ENCODE results near the gene CACNA1S.
A peak's percentile ranks its signal among the peaks of the same experiment; 100 is the strongest.

Gene CACNA1S

GRCh38 chr1:201114245-201115131 lies 2.3 kb upstream of the CACNA1S start:
- peak; percentile 94 for DNase-seq

DNA sequence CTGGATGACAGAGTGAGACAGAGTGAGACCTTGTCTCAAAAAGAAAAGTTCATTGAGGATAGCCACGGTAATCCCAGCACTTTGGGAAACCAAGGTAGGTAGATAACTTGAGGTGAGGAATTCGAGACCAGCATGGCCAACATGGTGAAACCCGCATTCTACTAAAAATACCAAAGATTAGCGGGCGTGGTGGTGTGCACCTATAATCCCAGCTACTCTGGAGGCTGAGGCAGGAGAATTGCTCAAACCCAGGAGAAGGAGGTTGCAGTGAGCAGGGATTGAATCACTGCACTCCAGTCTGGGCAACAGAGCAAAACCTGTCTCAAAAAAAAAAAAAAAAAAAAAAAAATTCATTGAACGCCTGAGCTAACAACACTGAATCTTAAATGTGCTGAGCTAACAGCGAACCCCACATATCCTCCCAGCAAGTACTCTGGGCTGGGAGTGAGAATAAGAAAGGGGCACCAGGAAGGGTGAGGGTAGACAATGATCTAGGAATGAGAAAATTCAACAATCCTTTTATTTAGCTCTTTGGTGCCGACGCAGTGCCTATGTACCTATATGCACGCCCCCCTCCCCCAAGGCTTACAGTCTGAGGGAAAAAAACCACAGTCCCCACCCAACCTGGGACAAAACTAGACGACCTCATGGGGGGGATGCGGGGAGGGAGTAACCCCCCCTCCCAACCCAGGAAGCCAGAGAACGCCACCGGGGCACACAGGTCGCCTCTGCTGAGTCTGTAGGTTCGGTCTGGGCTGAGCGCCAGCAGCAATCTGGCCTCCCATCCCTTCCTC lies 1.4 kb upstream of the CACNA1S start:
- no peak for DNase-seq

- no peak for DNase-seq
Measured at GRCh38 chr1:201112926-201113325, 700 bp upstream of the CACNA1S start.

- no peak for DNase-seq
Measured at GRCh38 chr1:201111672-201112071, 554 bp downstream of the CACNA1S start.

DNA sequence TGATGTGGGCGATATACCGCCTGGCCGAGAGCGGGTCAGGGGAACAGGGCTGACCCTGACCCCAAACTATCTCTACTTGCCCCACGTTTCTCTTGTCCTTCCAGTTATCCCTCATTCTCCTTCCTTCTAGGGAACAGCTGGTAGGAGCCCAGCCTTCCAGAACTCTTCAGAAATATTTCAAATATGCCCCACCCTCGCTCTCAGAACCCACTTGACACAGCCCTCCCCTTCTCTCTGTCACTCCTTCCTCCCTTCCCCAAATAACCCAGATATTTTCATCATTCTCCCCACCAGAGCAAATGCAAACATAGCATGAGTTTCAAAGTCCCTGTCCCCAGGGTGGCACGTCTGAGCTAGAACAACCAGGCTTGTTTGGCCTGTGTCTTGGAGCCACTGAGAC lies 1.1 kb downstream of the CACNA1S start:
- DNase-seq: no peak

DNA sequence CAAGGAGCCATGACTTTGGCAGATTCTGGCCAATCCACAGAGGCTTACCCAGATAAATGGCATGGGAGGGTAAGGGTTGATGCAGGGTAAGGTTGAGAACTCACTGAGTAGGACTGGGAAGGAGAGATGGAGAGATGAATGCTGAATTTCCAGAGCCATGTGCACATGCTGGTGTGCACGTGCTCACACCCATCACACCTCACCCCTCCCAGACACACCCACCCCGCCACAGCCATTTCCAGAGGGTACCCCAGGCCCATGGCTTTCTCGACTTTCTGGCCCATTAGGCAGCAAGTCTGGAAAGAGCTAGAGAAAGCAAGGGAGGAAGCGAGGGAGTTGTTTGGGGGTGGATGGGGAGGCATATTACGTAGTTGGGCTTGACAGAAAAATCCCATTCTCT lies 1.6 kb downstream of the CACNA1S start:
- DNase-seq: no peak

GRCh38 chr1:201110138-201110537 lies 2.1 kb downstream of the CACNA1S start:
- no peak for DNase-seq

DNA sequence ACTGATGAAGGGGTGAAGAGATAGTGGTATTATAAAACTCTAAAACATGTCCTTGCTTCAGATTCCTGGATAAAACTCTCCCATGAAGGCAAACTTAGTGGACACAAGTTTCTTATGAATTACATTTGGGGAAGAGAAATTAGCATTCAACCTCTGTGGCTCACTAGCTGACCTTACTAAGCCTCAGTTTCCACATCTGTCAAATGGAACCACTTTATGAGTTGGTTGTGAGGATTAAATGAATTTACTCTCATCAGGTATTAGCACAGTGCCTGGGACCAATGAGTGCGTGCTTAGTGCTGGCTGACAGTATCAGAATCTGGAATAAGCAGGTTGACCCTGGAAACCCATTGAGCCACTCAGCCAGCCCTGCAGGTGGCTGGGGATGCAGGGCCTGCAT lies 2.6 kb downstream of the CACNA1S start:
- no peak for DNase-seq

GRCh38 chr1:201108614-201109013 lies 3.6 kb downstream of the CACNA1S start:
- DNase-seq: peak; percentile 67

- no peak for DNase-seq
Measured at GRCh38 chr1:201105688-201106087, 6.5 kb downstream of the CACNA1S start.

- DNase-seq: no peak
Measured at GRCh38 chr1:201104141-201104540, 8.1 kb downstream of the CACNA1S start.

GRCh38 chr1:201103666-201104065 lies 8.6 kb downstream of the CACNA1S start:
- DNase-seq: no peak

DNA sequence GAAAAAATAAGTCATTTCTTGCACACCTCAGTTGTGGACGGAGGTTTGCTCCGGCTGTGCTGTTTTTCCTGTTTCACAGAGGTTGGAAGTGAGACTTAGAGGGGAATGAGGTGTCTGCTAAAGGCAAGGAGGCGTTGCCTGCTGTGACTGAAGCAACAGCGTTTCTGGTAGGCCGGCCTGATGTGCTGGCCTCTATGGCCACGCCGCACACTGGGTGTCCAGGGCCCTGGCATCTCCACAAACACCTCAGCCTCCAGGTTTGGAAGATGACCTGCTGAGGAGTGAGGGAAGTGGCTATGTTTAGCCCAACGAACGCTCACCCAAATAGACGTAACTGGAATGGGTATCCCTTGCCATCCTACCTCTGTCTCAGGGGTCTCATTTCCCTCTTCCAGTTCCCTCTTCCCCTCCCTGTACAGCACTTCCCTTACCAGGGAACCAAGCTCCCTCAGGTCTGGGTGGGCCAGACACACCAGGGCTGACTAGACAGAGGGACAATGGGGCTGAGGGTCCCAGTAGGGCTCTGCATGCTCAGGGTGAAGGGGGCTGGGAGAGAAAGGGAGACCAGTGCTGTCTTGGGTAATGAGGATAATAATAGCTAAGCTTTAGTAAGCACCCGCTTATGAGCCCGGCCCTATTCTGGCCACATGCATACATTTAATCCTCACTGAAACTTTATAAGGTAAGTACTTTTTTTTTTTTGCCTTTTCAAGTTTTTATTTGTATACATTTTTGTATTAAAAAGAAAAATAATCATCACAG lies 11.9 kb downstream of the CACNA1S start:
- no peak for DNase-seq

- DNase-seq: no peak
Measured at GRCh38 chr1:201098992-201099677, 13.1 kb downstream of the CACNA1S start.

- DNase-seq: no peak
Measured at GRCh38 chr1:201096977-201097856, 15.0 kb downstream of the CACNA1S start.

- DNase-seq: peak; percentile 17
Measured at GRCh38 chr1:201096041-201096461, 16.2 kb downstream of the CACNA1S start.

GRCh38 chr1:201095581-201095980 lies 16.6 kb downstream of the CACNA1S start:
- DNase-seq: no peak

GRCh38 chr1:201094832-201095231 lies 17.4 kb downstream of the CACNA1S start:
- no peak for DNase-seq

GRCh38 chr1:201093962-201094361 lies 18.3 kb downstream of the CACNA1S start:
- DNase-seq: no peak

- DNase-seq: no peak
Measured at GRCh38 chr1:201093561-201093960, 18.7 kb downstream of the CACNA1S start.

DNA sequence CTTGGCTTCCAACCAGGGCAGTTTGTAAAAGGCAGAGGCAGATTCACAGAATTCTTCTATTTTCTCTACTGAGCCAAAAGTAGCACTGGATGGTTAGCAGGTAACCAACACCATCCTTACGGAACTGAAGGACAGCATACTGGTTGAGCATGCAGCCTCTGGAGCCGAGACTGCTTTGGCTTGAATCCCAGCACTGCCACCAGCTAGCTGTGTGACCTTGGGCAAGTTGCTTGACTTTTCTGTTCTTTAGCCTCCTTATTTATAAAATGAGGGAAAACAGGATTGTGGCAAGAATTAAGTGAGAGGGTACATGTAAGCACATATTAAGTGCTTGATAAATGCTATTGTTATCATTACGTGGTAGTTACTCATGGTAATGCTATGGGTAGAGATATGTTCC lies 19.5 kb downstream of the CACNA1S start:
- DNase-seq: no peak

DNA sequence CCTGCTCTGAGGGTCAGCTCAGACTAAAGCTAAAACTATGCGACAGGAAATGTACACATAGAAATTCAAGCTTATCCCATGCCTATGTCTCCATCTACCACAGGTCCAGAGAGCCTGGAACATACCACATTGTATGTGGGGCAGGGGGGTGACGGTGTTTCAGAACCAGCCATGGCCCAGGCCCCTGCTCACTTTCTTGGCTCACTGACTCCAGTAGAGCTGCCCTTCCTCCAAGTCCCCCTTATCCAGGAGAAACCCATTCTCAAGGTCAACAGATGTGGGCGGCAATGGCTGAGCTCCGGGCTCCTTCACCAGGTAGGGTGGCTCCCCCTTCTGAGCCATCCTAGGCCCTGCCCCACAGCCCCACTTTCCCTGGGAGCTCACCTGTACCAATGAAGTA lies 21.0 kb downstream of the CACNA1S start:
- no peak for DNase-seq

Data from DMS79 treated with DMSO at 0.1 percent for 48 hours (cell line).